ENCODE results near the gene VIPR2.
"Not testable (repeated sequence)": the region's sequence is repeated elsewhere in the genome, so short reads cannot be mapped to it uniquely, and the experiment has no call there.

VIPR2 gene

DNA sequence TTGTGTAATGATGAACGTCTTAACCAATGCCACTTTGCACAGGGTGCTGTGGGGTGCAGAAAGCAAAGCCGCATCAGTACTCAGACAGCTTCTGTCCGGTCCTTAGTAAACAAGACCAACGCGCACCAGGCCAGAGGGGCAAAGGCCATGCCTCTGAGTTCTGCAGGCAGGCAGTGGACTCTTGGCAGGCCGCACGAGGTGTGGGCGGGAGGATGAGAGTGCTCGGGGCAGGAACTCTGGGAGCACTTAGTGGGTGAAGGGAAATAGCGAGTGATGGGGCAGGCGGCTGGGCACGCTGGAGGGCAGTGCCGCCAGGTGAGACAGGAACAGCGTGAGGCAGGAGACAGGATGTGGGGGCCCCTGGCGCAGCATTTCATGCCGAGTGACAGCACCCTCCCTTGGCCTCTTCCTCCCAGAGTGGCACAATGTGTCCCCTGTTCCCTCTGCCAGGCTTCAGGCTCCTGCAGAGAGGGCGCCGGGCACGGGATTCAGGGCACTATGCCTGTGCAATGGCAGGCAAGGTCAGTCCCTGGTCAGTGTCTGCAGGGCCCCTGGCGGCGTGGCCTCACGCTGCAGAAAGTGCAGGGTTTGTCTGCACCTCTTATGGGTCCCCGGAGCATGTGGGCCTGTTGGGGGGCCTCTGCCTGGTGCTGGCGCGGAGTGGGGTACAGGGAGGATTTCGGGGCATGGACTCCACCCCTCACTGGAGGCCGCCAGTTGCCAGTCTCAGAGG lies 60.4 kb downstream of the VIPR2 start:
- H3K27ac ChIP-seq, result no peak overlapping the region
- TF ChIP-seq, protein P1, sequence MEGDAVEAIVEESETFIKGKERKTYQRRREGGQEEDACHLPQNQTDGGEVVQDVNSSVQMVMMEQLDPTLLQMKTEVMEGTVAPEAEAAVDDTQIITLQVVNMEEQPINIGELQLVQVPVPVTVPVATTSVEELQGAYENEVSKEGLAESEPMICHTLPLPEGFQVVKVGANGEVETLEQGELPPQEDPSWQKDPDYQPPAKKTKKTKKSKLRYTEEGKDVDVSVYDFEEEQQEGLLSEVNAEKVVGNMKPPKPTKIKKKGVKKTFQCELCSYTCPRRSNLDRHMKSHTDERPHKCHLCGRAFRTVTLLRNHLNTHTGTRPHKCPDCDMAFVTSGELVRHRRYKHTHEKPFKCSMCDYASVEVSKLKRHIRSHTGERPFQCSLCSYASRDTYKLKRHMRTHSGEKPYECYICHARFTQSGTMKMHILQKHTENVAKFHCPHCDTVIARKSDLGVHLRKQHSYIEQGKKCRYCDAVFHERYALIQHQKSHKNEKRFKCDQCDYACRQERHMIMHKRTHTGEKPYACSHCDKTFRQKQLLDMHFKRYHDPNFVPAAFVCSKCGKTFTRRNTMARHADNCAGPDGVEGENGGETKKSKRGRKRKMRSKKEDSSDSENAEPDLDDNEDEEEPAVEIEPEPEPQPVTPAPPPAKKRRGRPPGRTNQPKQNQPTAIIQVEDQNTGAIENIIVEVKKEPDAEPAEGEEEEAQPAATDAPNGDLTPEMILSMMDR (conservative IDR thresholded peaks at IDR 0.05), result no peak
- no peak for TF ChIP-seq ZFX (IDR thresholded peaks at IDR 0.05)

DNA sequence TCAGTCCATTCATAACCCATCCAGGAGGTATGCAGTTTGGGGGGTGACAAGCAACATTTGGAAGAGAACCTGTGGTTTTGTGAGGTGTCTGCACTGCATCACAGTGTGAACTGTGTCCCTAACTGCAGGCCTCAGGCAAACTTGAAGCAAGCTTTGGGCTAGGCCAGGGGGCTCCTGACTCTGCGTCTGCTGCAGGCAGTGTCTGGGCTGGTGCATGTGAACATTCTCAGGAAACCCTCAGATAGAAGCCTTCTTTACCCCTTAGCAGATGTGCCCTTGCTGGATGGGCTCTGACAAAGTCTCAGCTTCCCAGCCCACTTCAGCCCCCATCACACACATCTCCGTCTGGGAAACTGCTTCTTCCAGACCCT lies 61.0 kb downstream of the VIPR2 start:
- TF ChIP-seq, protein P1 (conservative IDR thresholded peaks at IDR 0.05), result no peak
- TF ChIP-seq ZFX (IDR thresholded peaks at IDR 0.05), result no peak
- no peak overlapping the region for H3K27ac ChIP-seq

DNA sequence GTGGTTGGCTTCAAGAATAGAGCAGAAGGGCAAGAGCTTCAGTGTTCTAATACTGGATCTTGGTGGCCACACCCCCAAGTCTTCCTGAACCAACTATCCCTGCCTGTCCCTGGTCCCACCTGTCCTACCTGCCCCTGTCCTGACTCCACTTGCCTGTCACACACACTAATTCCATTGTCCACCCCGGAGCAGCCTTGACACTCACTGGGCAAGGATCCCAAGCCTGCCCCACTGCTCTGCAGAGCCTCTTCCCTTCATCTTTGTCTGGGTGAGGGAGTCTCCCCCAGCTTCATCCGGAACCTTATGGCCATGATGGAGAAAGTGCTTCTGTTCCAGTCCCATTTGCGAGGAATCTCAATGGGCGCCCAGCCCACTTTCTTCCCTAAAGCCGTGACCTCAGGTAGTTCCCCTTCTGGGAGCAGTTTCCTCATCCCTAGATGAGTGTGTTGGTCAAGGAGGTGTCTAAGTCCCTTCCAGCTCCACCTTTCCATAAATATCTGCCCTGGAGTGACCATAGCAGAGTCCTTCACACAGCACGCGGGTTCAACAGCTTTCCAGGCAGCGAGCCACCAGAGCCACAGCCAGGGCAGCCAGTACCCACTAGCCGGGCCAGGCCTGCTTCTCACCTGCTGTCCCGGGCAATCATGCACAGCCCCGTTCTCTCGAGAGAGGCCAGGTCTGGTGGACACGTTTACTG lies 61.5 kb downstream of the VIPR2 start:
- H3K27ac ChIP-seq, result no peak overlapping the region
- no peak for TF ChIP-seq ZFX (IDR thresholded peaks at IDR 0.05)
- TF ChIP-seq, protein P1 (conservative IDR thresholded peaks at IDR 0.05), result no peak

DNA sequence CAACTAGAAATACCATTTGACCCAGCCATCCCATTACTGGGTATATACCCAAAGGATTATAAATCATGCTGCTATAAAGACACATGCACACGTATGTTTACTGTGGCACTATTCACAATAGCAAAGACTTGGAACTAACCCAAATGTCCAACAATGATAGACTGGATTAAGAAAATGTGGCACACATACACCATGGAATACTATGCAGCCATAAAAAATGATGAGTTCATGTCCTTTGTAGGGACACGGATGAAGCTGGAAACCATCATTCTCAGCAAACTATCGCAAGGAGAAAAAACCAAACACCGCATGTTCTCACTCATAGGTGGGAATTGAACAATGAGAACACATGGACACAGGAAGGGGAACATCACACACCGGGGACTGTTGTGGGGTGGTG lies 62.6 kb downstream of the VIPR2 start:
- not testable (repeated sequence) for H3K27ac ChIP-seq

DNA sequence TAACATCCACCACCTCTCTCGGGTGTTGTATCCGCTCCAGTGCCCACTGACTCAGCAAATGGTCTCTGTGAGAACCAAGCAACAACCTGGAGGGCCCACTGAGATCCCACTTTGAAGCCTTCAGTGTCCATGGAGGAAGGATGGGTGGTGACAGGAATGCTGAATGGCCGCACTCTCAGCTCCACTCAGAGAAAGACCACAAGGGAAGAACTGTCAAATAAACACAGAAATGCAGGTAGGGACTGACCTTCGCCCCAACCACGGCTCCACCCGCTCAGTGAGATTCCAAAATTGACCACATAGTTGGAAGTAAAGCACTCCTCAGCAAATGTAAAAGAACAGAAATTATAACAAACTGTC lies 65.8 kb downstream of the VIPR2 start:
- no peak overlapping the region for H3K27ac ChIP-seq
- no peak for TF ChIP-seq ZFX (IDR thresholded peaks at IDR 0.05)
- TF ChIP-seq, protein P1 (conservative IDR thresholded peaks at IDR 0.05), result no peak

DNA sequence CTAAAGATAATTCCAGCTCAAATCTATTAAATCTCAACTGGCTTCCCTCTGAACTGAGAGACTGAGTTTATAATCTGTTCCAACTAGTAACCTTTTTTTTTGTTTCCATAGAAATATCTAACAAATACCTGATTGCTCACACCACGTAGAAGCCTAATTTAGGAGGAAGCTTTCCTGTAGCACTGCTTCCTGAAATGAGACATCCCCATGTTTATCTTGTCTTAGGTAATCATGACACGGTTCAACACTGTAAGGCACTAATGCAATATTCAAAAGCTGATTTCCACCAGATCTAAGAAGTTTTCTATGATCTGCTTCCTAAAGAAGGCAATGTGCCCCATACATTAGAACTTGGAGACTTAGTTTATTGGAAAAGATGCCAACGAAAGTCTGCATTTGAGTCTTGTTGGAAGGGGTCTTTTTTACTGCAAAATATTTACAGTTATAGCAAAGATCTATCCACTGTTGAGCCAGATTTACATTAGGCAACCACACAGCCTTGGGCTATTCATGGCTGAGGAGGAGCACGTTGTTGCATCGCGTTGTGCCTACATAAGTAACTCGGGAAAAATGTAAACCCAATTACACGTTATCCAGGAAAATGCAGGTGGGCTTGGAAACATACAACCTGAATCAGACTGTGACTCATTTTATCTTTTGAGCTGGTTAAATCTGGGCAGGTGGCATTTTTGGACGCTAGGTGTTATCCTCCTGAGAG lies 66.3 kb downstream of the VIPR2 start:
- TF ChIP-seq ZFX (IDR thresholded peaks at IDR 0.05), result no peak
- TF ChIP-seq, protein P1 (conservative IDR thresholded peaks at IDR 0.05), result no peak
- no peak overlapping the region for H3K27ac ChIP-seq

DNA sequence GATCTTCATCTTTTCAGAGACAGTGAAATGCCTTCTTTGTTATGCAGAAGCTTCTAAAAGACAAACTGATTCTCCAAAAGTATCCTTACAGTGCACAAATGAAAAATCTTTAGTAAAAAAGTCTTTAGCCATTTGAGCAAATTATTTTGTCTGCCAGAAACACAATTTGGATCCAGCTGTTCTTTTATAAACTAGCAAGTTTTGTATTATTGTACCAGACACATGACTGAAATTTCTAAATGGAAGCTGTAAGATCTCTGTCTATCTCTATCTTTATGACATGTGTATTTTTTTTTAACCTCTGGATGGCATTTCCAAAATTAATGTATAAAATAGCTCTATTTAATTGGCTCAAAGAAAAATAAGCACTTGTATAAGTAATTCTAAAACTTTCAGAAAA lies 68.3 kb downstream of the VIPR2 start:
- no peak for TF ChIP-seq ZFX (IDR thresholded peaks at IDR 0.05)
- TF ChIP-seq, protein P1 (conservative IDR thresholded peaks at IDR 0.05), result no peak
- no peak overlapping the region for H3K27ac ChIP-seq
